GM13976 (cell line): ENCODE measurements around the gene TNS1.

Source experiments
- DNase-seq: peaks from one replicate; pipeline ENCODE4 v3.0.0; 2012; ENCODE audit warnings: low spot score
- CTCF ChIP-seq: IDR thresholded peaks from 2 replicates; pipeline ENCODE4 v1.5.1; 2012; ENCODE audit warnings: borderline replicate concordance, mild to moderate bottlenecking; ENCODE audit not compliant: insufficient read depth; ENCODE audit errors: extremely low read depth, missing control alignments, control extremely low read depth
- in situ Hi-C: fragments of 300-500 bp; cut with MboI; formaldehyde crosslinking; loops from one replicate; pipeline ENCODE4 v1.12.0; 2022; ENCODE audit warnings: low sequenced_read_pairs, mixed read lengths, inconsistent platforms; ENCODE audit not compliant: unreplicated experiment

The TNS1 gene

DNA sequence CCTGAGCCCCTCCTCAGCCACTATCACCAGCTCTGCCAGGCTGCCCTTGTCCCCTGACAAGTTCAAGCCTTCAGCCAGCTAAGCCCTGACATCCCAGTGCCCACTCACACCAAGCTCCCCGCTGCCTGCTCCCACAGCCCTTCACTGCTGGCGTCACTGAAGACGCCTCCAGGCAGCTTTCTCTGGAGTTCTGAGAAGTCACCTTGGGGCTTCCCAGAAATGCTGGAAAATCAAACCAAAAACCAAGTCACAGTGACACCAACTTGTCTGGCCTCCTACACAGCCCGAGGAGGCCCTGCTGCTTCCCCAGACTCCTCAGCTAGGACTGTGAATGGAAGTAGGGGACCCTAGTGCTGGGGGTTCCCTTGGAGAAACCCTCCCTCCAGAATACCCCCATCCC is 2.2 kb upstream of the TNS1 start:
- DNase-seq = no peak
- in situ Hi-C loops = no loop called here
- no peak for TF ChIP-seq CTCF

GRCh38 chr2:218003981-218004419 is 1.2 kb upstream of the TNS1 start:
- in situ Hi-C loops = no loop called here
- no peak for TF ChIP-seq CTCF
- DNase-seq = no peak

DNA sequence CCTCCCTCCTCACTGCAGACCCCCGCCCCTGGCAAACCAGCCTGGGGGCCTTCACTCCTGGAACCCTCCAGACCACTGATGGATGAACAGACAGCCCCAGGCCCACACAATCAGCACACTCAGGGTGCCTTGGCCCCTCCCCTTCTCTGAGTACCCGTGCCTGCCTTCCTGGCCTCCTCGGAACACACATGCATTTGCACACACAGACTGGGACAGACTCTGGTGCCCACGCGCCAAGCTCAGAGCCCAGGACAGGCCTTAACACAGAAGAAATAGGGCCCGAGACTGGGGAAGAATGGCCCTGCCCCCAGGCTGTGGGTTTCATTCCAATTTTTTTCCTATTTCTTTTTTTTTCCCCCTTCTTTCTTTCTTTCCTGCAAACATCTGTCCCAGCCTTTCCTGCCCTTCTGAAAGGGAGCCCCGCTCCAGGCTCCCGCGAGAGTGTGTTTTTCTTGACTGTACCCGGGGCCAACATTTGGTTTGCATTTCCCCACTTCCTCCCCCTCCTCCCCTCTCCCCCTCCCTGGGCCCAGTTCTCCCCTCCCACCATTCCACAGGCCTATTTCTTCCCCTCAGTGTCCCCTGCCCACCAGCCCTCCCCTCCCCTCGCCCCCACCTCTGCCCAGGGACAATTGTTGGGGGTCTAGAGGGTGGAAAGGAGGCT is 618 bp upstream of the TNS1 start:
- in situ Hi-C loops = no loop called here
- TF ChIP-seq CTCF = no peak
- no peak for DNase-seq

- DNase-seq = no peak
- in situ Hi-C loops = no loop called here
- no peak for TF ChIP-seq CTCF
Observed at GRCh38 chr2:218002143-218002844, 501 bp downstream of the TNS1 start.

DNA sequence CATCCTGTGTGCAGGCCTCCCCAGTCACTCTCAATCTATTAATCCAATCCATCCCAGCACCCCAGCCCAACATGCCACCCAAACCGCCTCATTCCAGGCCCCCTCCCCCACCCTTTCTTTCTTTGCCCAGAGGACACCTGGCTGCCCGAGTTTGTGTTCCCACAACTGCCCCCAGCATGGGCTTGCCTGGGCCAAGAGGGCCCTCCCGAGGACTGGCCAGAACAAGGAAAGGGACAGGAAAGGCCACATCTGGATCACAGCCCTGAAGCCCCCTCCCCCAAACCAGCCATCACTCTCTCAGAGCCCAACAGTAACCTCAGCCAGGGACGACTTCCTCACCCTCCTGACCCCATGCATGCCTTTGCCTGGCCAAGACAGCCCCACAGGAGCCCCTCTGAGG is 1.2 kb downstream of the TNS1 start:
- no peak for TF ChIP-seq CTCF
- in situ Hi-C loops = no loop called here
- no peak for DNase-seq

DNA sequence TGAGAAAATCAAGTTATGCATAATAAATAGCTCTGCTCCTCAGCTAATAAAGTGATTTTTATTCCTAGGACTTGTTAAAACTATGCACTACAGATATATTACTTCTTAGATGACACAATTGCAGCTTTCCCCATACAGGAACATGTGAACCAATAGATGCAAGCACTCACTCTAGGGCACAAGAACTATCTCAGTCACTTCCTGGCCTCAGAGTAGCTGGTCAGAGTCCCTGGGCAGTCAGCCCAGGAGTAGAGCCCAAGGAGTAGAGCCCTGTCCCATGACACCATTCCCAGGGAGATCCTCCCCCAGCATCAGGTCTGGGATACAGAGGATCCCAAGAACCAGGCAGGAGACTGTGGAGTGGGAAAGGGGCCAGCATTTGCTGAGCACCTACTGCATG is 2.7 kb downstream of the TNS1 start:
- no peak for DNase-seq
- in situ Hi-C loops = no loop called here
- TF ChIP-seq CTCF = no peak
